ENCODE measurements around the gene ATE1. TPM values are rescaled to one million over a fixed set of nuclear protein-coding genes. Genes with fewer than 3 reads are reported as not detected.

The ATE1 gene
- total RNA-seq, 1 experiment from 2014 or later: 18.7 TPM

DNA sequence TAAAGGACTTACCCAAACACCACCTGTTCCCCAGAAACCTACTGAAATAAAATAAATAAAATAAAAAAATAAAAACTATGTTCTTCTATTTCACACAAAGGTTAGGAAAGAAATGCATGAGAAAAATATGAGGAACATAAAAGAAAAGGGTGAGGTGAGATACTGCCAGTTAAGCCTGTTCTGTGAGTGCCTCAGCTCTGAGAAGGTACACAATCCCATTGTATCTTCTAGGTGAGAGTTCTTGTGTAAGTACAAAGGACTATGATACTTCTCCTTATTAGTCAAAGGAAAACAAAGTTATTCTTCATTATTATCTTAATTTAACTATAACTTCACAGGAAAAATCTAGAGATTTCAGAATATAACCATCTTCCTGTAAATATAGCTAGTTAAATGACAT, 86.0 kb downstream of the ATE1 start:
- Mint-ChIP-seq H3K4me1 (ENCODE audit: low read depth, unreplicated experiment) (no peaks in the 10 kb centered on the region), H3K27ac (ENCODE audit: unreplicated experiment) (no peak overlapping the region), H3K27me3 (ENCODE audit: unreplicated experiment) (no peaks in the 10 kb centered on the region), H3K36me3 (ENCODE audit: insufficient read depth, unreplicated experiment) (no peaks in the 10 kb centered on the region), H3K9me3 (ENCODE audit: low read depth, unreplicated experiment) (no peaks in the 10 kb centered on the region), H3K4me3 (ENCODE audit: low read depth, unreplicated experiment) (no peak overlapping the region)
- intact Hi-C loops (cut with micrococcal nuclease; ENCODE audit: unreplicated experiment): no loop called here
- DNase-seq: no peak
- CTCF ChIA-PET: no interaction called here
- TF ChIP-seq, protein P1, sequence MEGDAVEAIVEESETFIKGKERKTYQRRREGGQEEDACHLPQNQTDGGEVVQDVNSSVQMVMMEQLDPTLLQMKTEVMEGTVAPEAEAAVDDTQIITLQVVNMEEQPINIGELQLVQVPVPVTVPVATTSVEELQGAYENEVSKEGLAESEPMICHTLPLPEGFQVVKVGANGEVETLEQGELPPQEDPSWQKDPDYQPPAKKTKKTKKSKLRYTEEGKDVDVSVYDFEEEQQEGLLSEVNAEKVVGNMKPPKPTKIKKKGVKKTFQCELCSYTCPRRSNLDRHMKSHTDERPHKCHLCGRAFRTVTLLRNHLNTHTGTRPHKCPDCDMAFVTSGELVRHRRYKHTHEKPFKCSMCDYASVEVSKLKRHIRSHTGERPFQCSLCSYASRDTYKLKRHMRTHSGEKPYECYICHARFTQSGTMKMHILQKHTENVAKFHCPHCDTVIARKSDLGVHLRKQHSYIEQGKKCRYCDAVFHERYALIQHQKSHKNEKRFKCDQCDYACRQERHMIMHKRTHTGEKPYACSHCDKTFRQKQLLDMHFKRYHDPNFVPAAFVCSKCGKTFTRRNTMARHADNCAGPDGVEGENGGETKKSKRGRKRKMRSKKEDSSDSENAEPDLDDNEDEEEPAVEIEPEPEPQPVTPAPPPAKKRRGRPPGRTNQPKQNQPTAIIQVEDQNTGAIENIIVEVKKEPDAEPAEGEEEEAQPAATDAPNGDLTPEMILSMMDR (IDR thresholded peaks at IDR 0.05; ENCODE audit: unreplicated experiment): no peak
- no TSS peak for BruUV-seq (replicated peaks)

DNA sequence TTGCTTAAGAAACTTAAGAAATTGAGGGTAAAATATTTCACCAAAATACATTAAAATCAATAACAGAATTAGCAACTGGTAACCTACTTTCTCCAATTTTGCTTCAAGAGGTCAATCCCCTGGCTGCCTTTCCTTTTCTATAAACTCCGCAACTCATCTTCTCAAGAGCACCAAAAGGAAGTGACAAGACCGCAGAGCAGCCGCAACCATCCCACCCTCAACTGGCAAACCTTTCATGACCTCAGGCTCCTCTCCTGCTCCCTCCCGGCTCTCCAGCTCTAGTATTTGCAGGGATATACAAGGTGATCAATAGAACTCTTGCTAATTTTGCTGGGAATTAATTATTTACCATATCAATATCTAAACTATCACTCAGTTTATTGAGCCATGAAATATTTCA, 88.9 kb downstream of the ATE1 start:
- no TSS peak for BruUV-seq (replicated peaks)
- no peak for DNase-seq
- CTCF ChIA-PET: no interaction called here
- TF ChIP-seq, protein P1 (IDR thresholded peaks at IDR 0.05; ENCODE audit: unreplicated experiment): no peak
- Mint-ChIP-seq H3K4me1 (ENCODE audit: low read depth, unreplicated experiment) (no peaks in the 10 kb centered on the region), H3K36me3 (ENCODE audit: insufficient read depth, unreplicated experiment) (no peaks in the 10 kb centered on the region), H3K4me3 (ENCODE audit: low read depth, unreplicated experiment) (no peak overlapping the region), H3K27me3 (ENCODE audit: unreplicated experiment) (no peaks in the 10 kb centered on the region), H3K27ac (ENCODE audit: unreplicated experiment) (no peak overlapping the region), H3K9me3 (ENCODE audit: low read depth, unreplicated experiment) (no peaks in the 10 kb centered on the region)
- intact Hi-C loops (cut with micrococcal nuclease; ENCODE audit: unreplicated experiment): no loop called here

DNA sequence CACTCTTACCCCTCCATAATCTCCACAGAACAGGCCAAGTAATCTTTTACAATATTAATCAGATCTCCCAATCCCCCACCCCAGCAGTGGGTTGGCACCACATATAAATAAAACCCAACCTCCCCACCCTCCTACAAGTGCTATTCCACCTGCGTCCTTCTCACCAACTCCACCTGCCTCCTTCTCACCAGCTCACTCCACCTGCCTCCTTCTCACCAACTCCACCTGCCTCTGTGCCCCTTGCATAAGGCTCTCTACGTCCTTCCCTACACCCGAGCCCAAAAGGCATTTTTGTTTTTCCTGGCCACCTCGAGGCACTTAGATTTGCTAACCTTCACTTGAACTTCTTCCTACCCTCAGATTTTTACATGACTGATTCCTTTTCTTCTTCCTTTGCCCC, 89.7 kb downstream of the ATE1 start:
- H3K27ac Mint-ChIP-seq (ENCODE audit: unreplicated experiment): no peak overlapping the region
- TF ChIP-seq, protein P1 (IDR thresholded peaks at IDR 0.05; ENCODE audit: unreplicated experiment): no peak
- no peaks in the 10 kb centered on the region for H3K36me3 Mint-ChIP-seq (ENCODE audit: insufficient read depth, unreplicated experiment)
- H3K9me3 Mint-ChIP-seq (ENCODE audit: low read depth, unreplicated experiment): no peaks in the 10 kb centered on the region
- H3K4me3 Mint-ChIP-seq (ENCODE audit: low read depth, unreplicated experiment): no peak overlapping the region
- CTCF ChIA-PET: no interaction called here
- intact Hi-C loops (cut with micrococcal nuclease; ENCODE audit: unreplicated experiment): no loop called here
- no peaks in the 10 kb centered on the region for H3K27me3 Mint-ChIP-seq (ENCODE audit: unreplicated experiment)
- no peak for DNase-seq
- no peaks in the 10 kb centered on the region for H3K4me1 Mint-ChIP-seq (ENCODE audit: low read depth, unreplicated experiment)
- no TSS peak for BruUV-seq (replicated peaks)

DNA sequence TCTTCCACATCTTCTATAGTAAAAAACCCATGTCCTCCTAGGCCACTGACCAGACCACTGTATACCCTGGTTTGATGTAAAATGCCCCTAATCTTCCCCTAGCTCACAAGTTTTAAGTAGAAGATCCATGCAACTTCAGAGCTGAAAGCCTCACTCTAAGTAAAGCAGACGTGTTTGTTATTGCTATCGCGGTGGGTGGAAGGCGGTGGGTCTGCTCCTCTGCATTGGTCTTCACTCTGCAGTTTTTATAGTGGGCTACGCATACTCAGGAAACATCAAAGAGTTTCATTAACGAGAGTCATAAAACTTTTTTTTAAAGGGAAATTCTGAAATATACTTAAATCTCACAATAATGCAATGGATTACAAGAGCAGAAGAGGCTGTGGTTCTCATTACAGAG, 91.7 kb downstream of the ATE1 start:
- no TSS peak for BruUV-seq (replicated peaks)
- TF ChIP-seq, protein P1 (IDR thresholded peaks at IDR 0.05; ENCODE audit: unreplicated experiment): no peak
- CTCF ChIA-PET: no interaction called here
- H3K27ac Mint-ChIP-seq (ENCODE audit: unreplicated experiment): no peak overlapping the region
- no peak for DNase-seq
- intact Hi-C loops (cut with micrococcal nuclease; ENCODE audit: unreplicated experiment): no loop called here
- H3K36me3 Mint-ChIP-seq (ENCODE audit: insufficient read depth, unreplicated experiment): no peaks in the 10 kb centered on the region
- no peaks in the 10 kb centered on the region for H3K4me1 Mint-ChIP-seq (ENCODE audit: low read depth, unreplicated experiment)
- no peaks in the 10 kb centered on the region for H3K9me3 Mint-ChIP-seq (ENCODE audit: low read depth, unreplicated experiment)
- H3K4me3 Mint-ChIP-seq (ENCODE audit: low read depth, unreplicated experiment): no peak overlapping the region
- H3K27me3 Mint-ChIP-seq (ENCODE audit: unreplicated experiment): no peaks in the 10 kb centered on the region

GRCh38 chr10:121835376-121835775, 92.5 kb downstream of the ATE1 start:
- no peaks in the 10 kb centered on the region for H3K4me1 Mint-ChIP-seq (ENCODE audit: low read depth, unreplicated experiment)
- no peaks in the 10 kb centered on the region for H3K27me3 Mint-ChIP-seq (ENCODE audit: unreplicated experiment)
- no peak overlapping the region for H3K27ac Mint-ChIP-seq (ENCODE audit: unreplicated experiment)
- H3K36me3 Mint-ChIP-seq (ENCODE audit: insufficient read depth, unreplicated experiment): no peaks in the 10 kb centered on the region
- TF ChIP-seq, protein P1 (IDR thresholded peaks at IDR 0.05; ENCODE audit: unreplicated experiment): no peak
- BruUV-seq (replicated peaks): no TSS peak
- no peak overlapping the region for H3K4me3 Mint-ChIP-seq (ENCODE audit: low read depth, unreplicated experiment)
- intact Hi-C loops (cut with micrococcal nuclease; ENCODE audit: unreplicated experiment): no loop called here
- no peak for DNase-seq
- no peaks in the 10 kb centered on the region for H3K9me3 Mint-ChIP-seq (ENCODE audit: low read depth, unreplicated experiment)
- CTCF ChIA-PET: no interaction called here

Measured in Calu3 (cell line).